ENCODE measurements around the gene WDR41.

- TF ChIP-seq, protein P1, sequence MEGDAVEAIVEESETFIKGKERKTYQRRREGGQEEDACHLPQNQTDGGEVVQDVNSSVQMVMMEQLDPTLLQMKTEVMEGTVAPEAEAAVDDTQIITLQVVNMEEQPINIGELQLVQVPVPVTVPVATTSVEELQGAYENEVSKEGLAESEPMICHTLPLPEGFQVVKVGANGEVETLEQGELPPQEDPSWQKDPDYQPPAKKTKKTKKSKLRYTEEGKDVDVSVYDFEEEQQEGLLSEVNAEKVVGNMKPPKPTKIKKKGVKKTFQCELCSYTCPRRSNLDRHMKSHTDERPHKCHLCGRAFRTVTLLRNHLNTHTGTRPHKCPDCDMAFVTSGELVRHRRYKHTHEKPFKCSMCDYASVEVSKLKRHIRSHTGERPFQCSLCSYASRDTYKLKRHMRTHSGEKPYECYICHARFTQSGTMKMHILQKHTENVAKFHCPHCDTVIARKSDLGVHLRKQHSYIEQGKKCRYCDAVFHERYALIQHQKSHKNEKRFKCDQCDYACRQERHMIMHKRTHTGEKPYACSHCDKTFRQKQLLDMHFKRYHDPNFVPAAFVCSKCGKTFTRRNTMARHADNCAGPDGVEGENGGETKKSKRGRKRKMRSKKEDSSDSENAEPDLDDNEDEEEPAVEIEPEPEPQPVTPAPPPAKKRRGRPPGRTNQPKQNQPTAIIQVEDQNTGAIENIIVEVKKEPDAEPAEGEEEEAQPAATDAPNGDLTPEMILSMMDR (IDR thresholded peaks at IDR 0.05): no peak
- no peak for TF ChIP-seq POLR2A (IDR thresholded peaks at IDR 0.05)
Observed at GRCh38 chr5:77444356-77444755, 47.8 kb downstream of the WDR41 start.

Data from Peyer's patch (tissue), 4 donors.